Aorta (tissue), 5 donors: Measurements from ENCODE around the gene GPER1. TPM values are rescaled to one million over a fixed set of nuclear protein-coding genes. Genes with fewer than 3 reads are reported as not detected.

ENCODE experiments used
- ATAC-seq: fragments of 200-7000 bp; cut with Tn5 transposase; one replicate; pipeline ENCODE4 v1.9.1; 2022; ENCODE audit warnings: moderate library complexity; ENCODE audit not compliant: low FRiP score
- DNase-seq, 2 donors: peaks; one replicate each; pipeline ENCODE4 v3.0.0-alpha.2; 2020
- H3K27ac ChIP-seq, 2 donors: one replicate each; pipeline ENCODE4 v1.5.1; 2013; ENCODE audit warnings: low read length in 2 of 2, mild to moderate bottlenecking in 2 of 2, moderate library complexity in 2 of 2, control low read depth in 1 of 2, inconsistent platforms in 1 of 2, low read depth in 1 of 2
- H3K27me3 ChIP-seq, 2 donors: one replicate each; pipeline ENCODE4 v1.6.1; 2013; ENCODE audit warnings: control low read depth in 1 of 2, low read length in 1 of 2, mild to moderate bottlenecking in 1 of 2, moderate library complexity in 1 of 2; ENCODE audit not compliant: insufficient read depth in 2 of 2, control insufficient read depth in 1 of 2
- H3K36me3 ChIP-seq, 2 donors: one replicate each; pipeline ENCODE4 v1.6.1; 2013; ENCODE audit warnings: control low read depth in 1 of 2, low read length in 1 of 2, mild to moderate bottlenecking in 1 of 2; ENCODE audit not compliant: insufficient read depth in 2 of 2, control insufficient read depth in 1 of 2
- H3K4me1 ChIP-seq, 2 donors: one replicate each; pipeline ENCODE4 v1.6.1; 2013; ENCODE audit warnings: low read length in 2 of 2, control low read depth in 1 of 2, mild to moderate bottlenecking in 1 of 2, moderate library complexity in 1 of 2; ENCODE audit not compliant: insufficient read depth in 2 of 2, control insufficient read depth in 1 of 2
- H3K4me3 ChIP-seq, 2 donors: one replicate each; pipeline ENCODE4 v1.5.1; 2013; ENCODE audit warnings: low read length in 2 of 2, control low read depth in 1 of 2, mild to moderate bottlenecking in 1 of 2
- H3K9me3 ChIP-seq: one replicate; pipeline ENCODE4 v1.6.1; 2013; ENCODE audit warnings: mild to moderate bottlenecking, low read length; ENCODE audit not compliant: control insufficient read depth
- WGBS, 2 donors: extraction: QIAGEN DNeasy Blood & Tissue Kit; methylation state at CpG; one replicate each; pipeline ENCODE4 v1.1.7; 2013; 5-methylcytosine and 5-hydroxymethylcytosine counted together
- intact Hi-C, 2 donors: fragments of 100-400 bp; cut with DNase I; formaldehyde crosslinking; loops; one replicate each; pipeline versions ENCODE4 v1.14.2 to v1.15.0; 2022
- polyA plus RNA-seq, 2 donors: library from polyadenylated mRNA; stranded (reverse); fragments of 200-250 nt; gene quantifications; one replicate each; pipeline ENCODE4 v1.2.3, GENCODE V29; 2013
- total RNA-seq, 2 donors: library from RNA; stranded (reverse); fragmentation: NEBNext Ultra II Directional; extraction: Animal tissue kit (Norgen Biotek cat#: 25700); gene quantifications; one replicate each; pipeline ENCODE4 v1.2.1, GENCODE V29; 2021
- donor health status: healthy with polysubstance abuse.
- donor health status: Bipolar disorder and iron deficiency.
- donor health status: DM: no; HTN: no; CAD: no.
- donor health status: DM: no; HTN: no; CAD: no.
- donor health status: DM: yes; HTN: yes; CAD: no.

Gene GPER1
- total and polyA plus RNA-seq, 4 donors: 2.8 to 11.2 (median 4.8) TPM

GRCh38 chr7:1081931-1082401 is 5.9 kb upstream of the GPER1 start:
- no peaks in the 10 kb centered on the region for H3K4me1 ChIP-seq
- intact Hi-C loops: no loop called here
- ATAC-seq (no peak), DNase-seq (no peak)
- H3K36me3 ChIP-seq: no peaks in the 10 kb centered on the region
- no peaks in the 10 kb centered on the region for H3K27me3 ChIP-seq
- 92 to 95% methylated on average over 31 of the region's 31 CpGs for WGBS, 2 donors
- H3K27ac ChIP-seq: no peak overlapping the region
- no peaks in the 10 kb centered on the region for H3K9me3 ChIP-seq
- H3K4me3 ChIP-seq: no peak overlapping the region

DNA sequence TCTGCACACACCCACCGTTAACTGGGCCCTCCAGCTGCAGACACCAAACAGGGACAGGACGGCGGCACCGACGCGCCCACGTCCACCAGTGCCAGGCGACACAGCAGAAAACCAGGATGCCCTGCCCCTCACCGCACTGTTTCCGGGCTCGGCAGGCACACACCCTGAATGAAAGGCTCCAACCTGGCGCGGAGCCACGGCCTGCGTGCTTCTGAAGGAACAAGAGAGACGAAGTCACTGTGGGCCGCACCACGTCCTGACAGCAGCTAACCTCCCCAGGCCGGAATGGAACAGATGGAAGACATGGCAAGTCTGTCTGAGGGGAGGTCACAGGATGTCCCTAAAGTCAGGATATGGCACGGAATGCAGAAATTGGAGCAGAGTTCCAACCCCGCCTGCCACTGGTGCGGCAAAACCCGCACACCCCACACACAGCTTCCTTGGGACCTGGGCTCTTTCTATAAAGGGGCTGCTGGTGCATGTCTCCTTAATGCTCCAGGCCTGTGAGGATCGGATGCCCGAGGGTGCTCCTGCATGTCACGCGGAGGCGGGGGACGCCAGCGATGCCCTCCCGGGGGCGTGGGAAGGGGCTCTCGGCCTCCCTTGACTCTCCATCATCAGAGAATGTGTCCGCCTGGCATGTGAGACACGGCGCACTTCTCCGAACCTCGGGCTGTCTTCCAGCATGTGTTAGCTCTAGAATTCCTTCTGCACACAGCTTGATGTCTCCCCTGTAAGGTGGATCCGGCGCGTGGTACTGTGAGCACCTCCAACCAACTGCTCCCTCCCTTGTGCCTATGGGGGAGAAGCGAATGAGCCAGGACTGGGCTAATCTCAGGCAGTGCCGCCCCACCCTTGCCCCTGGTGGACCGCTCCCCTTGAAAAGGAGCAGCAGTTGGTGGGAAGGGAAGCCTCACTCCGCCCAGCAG is 3.9 kb upstream of the GPER1 start:
- DNase-seq (no peak), ATAC-seq (no peak)
- Histone ChIP-seq H3K27ac (no peak overlapping the region), H3K36me3 (no peaks in the 10 kb centered on the region), H3K9me3 (no peaks in the 10 kb centered on the region), H3K4me3 (no peak overlapping the region), H3K27me3 (no peaks in the 10 kb centered on the region), H3K4me1 (no peaks in the 10 kb centered on the region)
- WGBS, 2 donors: 93 to 95% methylated on average over 45 of the region's 45 CpGs
- intact Hi-C loops: no loop called here

DNA sequence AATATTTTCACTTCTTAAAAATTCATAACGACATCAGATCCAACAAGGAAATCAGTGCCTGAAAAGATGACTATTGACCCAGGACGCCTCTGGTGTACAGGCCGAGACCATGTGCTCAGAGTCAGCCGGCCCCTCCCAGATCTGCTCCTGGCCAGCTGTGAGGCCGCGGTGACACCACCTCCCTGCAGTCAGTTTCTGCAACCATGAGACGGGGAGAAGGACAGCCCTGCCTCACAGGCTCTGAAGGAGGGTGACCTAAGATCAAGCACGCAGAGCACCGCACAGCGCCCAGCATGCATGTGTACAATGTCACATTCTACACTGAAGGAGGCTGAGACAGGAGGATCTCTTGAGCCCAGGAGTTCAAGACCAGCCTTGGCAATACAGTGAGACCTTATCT is 2.6 kb upstream of the GPER1 start:
- no peak overlapping the region for H3K27ac ChIP-seq
- no peaks in the 10 kb centered on the region for H3K27me3 ChIP-seq
- no peaks in the 10 kb centered on the region for H3K36me3 ChIP-seq
- no peaks in the 10 kb centered on the region for H3K9me3 ChIP-seq
- no peak for ATAC-seq
- no peaks in the 10 kb centered on the region for H3K4me1 ChIP-seq
- 90 to 92% methylated on average over 10 of the region's 10 CpGs for WGBS, 2 donors
- intact Hi-C loops: loop anchor here (5.0 kb wide), 1 partner anchor 52 kb away; a partner anchor contains a TSS
- no peak overlapping the region for H3K4me3 ChIP-seq
- no peak for DNase-seq

DNA sequence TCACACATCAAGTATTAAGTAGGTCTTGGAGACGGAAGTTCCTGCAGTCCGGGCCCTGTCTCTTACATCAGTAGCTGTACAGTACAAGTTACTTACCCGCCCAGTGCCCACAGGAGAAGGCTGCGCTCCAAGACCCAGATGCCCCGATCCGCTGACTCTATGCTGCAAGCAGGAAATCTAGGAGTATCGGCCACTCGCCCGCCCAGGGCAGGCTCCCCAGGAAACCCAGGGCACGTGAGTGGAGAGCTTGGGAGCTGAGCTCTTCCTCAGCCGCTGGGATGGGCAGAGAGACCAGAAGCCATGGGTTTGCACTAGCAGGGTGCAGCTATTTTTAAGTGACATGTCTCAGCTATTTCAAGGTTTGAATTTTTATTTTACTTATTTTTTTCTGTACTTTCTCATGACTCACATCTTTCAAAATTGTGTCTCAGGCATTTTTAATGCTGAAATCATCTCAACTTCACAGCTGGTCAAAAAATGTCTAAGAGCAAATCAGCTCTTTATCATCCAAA is 1.9 kb upstream of the GPER1 start:
- ATAC-seq (no peak), DNase-seq (no peak)
- WGBS, 2 donors: 28 to 41% methylated on average over 11 of the region's 11 CpGs
- Histone ChIP-seq H3K27ac (peak overlapping the region in 1 of 2 donors; percentile 22), H3K9me3 (no peaks in the 10 kb centered on the region), H3K36me3 (no peaks in the 10 kb centered on the region), H3K4me3 (no peak overlapping the region), H3K27me3 (no peaks in the 10 kb centered on the region), H3K4me1 (no peaks in the 10 kb centered on the region)
- intact Hi-C loops: loop anchor here (2.0 to 5.0 kb wide), 2 partner anchors 37 to 51 kb away; a partner anchor contains a TSS

GRCh38 chr7:1086588-1087464 is 1.1 kb upstream of the GPER1 start:
- Histone ChIP-seq H3K36me3 (no peaks in the 10 kb centered on the region), H3K4me1 (no peaks in the 10 kb centered on the region), H3K4me3 (no peak overlapping the region), H3K27ac (no peak overlapping the region), H3K9me3 (no peaks in the 10 kb centered on the region), H3K27me3 (no peaks in the 10 kb centered on the region)
- DNase-seq (peak; percentile 82 to 93), ATAC-seq (peak; percentile 86)
- intact Hi-C loops: loop anchor here (2.0 to 5.0 kb wide), 2 partner anchors 36 to 50 kb away; a partner anchor contains a TSS
- WGBS, 2 donors: 4 to 6% methylated on average over 45 of the region's 45 CpGs

DNA sequence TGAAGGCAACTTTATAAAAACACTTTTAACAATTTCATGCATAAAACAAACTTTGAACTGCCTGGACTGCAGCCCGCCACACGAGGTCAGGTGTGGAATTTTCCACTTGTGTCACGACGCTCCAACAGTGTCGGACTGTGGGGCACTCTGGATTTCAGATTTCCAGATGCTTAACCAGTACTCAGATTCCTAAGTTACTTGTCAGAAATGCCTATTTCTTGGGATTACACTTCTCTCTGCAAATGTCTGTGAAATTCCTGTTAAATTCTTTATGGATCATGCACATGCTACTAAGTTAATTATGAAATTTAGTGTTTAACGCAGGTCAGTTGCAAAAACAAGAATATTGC is 473 bp upstream of the GPER1 start:
- WGBS, 2 donors: 8 to 11% methylated on average over 6 of the region's 6 CpGs
- DNase-seq (no peak), ATAC-seq (no peak)
- Histone ChIP-seq H3K4me1 (no peaks in the 10 kb centered on the region), H3K36me3 (no peaks in the 10 kb centered on the region), H3K4me3 (no peak overlapping the region), H3K27ac (no peak overlapping the region), H3K27me3 (no peaks in the 10 kb centered on the region), H3K9me3 (no peaks in the 10 kb centered on the region)
- intact Hi-C loops: loop anchor here (2.0 to 5.0 kb wide), 2 partner anchors 35 to 50 kb away; a partner anchor contains a TSS

- no peak for ATAC-seq
- H3K4me1 ChIP-seq: no peaks in the 10 kb centered on the region
- no peak for DNase-seq
- no peaks in the 10 kb centered on the region for H3K9me3 ChIP-seq
- WGBS, 2 donors: 92 to 95% methylated on average over 19 to 21 of the region's 21 CpGs
- no peak overlapping the region for H3K4me3 ChIP-seq
- no peaks in the 10 kb centered on the region for H3K36me3 ChIP-seq
- H3K27me3 ChIP-seq: no peaks in the 10 kb centered on the region
- intact Hi-C loops: no loop called here
- H3K27ac ChIP-seq: no peak overlapping the region
These were observed 2.3 kb downstream of the GPER1 start for GRCh38 chr7:1090236-1090635.

DNA sequence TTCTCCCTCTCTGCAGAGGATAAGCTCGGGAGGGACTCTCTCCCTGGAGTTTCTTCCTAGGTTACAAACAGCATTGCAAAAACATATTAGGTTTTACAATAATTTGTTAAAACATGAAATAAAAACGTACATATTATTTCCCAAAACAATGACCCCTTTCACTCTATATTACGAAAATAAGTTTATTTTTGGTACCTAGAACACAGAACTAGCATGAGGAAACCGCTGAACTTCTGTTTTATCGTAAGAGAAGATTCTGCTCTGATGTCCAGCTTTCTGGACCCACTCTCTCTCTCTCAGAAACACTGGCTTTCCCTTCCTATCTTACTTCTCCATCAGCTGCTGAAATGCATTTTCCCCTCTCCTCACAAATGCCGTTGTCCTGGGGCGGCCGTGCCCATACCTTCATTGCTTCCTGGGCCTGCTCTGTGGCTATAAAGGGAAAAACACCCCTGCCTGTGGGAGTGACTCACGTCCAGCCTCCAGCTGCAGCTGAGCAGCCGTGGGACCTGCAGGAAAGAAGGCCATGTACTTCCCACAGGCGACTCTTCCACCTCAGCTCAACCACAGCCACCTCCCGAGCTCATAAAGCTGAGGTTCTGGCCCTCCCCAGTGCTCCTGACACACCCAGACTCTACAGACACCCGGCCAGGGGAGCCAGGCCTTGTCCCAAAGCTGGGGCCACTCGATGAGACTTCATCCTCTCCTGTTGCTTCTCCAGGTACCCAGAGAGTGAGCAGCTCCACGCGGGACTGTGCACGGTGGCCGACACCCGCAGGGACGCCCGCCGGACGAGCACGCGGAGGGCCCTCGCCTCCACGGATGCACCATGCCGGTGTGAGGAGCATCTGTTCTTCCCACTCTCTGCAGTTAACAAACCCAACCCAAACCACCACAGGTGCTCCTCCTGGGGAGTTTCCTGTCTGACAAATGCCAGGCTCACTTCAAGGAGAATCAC is 3.1 kb downstream of the GPER1 start:
- WGBS, 2 donors: 91 to 92% methylated on average over 28 of the region's 28 CpGs
- ATAC-seq (no peak), DNase-seq (no peak)
- no peak overlapping the region for H3K27ac ChIP-seq
- H3K4me3 ChIP-seq: no peak overlapping the region
- intact Hi-C loops: no loop called here
- no peaks in the 10 kb centered on the region for H3K4me1 ChIP-seq
- no peaks in the 10 kb centered on the region for H3K36me3 ChIP-seq
- H3K27me3 ChIP-seq: no peaks in the 10 kb centered on the region
- no peaks in the 10 kb centered on the region for H3K9me3 ChIP-seq
